ENCODE results near the gene ATP2A2.

ATP2A2 gene

DNA sequence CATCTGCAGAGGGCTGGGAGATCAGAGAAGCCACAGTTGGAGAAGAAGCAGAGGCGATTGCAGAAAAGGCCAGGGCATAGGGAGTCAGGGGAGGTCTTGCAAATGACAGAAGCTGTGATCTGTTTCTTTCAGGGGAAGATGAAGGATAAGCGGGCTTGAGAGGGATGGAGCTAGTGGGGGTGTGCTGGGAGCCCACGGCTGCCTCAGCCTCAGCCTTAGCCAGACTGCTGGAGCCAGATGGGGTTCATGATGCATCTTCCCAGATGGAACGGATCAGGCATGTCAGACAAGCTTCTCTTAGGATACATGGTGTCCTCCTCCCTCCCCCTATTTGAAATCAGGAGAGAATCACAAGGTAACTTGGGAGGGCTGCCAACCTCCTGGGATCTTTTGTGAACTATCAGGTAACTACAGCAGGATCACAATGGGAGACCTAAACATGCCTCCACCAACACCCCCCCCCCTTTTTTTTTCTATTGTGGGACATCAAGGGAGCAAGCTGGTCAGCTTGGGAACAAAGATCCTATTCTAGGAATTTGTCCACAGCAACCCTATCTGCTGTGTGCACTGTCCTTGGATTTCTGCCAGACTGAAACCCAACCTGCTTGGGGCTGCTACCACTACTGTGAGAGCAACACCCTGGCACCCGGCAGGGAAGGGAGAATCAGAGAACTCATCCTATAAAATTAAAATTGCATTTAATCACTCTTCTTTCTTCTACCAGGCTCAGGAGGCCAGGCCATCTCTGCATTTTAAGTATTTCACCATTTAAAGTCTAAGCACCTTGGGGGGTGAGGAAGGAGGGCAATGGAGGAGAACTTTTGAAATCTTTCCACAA lies 10.7 kb upstream of the ATP2A2 start:
- H3K27ac Mint-ChIP-seq: no peak overlapping the region
- CTCF ChIA-PET: interaction anchor here (0.7 to 1.4 kb wide), 2 partner anchors 12 to 26 kb away, joined by 3 read pairs; no protein-coding TSS in a partner anchor
- no peaks in the 10 kb centered on the region for H3K36me3 Mint-ChIP-seq
- H3K4me3 Mint-ChIP-seq: no peak overlapping the region
- H3K27me3 Mint-ChIP-seq: peaks cover 65% of the 10 kb centered on the region
- DNase-seq: no peak
- H3K4me1 Mint-ChIP-seq: no peaks in the 10 kb centered on the region
- H3K9me3 Mint-ChIP-seq: no peaks in the 10 kb centered on the region

DNA sequence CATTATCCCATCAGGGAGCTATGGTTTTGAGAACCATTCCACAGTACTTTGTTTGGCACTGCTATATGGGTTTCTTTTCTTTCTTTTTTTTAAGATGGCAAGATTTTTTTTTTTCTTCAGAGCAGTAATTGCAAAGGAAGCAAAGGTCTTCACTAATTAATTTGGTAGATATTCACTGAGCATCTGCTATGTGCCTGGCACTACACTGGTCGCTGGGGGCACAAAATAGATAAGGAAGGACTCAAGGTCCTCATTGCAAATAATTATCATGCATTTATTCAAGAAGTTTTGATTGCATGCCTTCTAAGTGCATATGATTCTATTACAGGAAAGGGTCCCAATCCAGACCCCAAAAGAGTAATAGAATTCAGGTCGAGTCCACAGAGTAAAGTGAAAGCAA lies 10.0 kb upstream of the ATP2A2 start:
- CTCF ChIA-PET: interaction anchor here (1.4 kb wide), 1 partner anchor 13 kb away, joined by 3 read pairs; no protein-coding TSS in a partner anchor
- no peak for DNase-seq
- Mint-ChIP-seq H3K4me3 (no peak overlapping the region), H3K36me3 (no peaks in the 10 kb centered on the region), H3K4me1 (no peaks in the 10 kb centered on the region), H3K9me3 (no peaks in the 10 kb centered on the region), H3K27ac (no peak overlapping the region), H3K27me3 (peaks cover 65% of the 10 kb centered on the region)

DNA sequence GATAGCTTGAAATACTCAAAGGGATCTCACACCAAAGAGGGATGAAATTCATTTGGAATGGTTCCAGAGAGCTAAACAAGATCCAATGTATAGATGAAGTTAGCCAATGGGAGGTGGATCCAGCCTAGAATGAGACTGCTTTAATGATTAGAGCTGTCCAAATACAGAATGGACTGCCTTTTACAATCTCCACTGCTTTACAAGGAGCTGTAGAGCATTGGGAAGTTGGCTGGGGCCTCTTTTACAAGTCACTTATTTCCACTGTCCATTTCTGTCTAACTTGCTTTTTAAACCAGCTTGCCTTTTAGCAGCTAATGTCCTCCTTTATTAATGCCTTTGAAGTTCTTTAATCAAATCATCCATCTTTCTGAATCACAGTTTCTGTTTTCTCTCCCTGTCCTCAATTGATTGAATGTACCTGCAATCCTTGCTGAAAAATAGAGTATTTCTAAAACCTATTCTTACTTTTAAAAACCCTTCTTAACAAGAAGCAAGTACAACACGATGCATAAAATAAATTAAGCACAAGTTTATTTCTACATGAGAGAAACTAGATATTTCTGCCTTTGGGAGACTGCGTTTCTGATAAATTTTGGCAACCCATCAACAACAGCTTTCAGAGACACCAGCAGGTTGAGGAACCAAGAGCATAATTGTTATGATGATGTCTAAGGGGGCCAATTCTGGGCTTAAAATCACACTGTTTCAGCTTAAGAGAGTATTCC lies 3.4 kb upstream of the ATP2A2 start:
- Mint-ChIP-seq H3K27ac (no peak overlapping the region), H3K27me3 (peaks cover 37% of the 10 kb centered on the region), H3K4me1 (peaks cover 23% of the 10 kb centered on the region), H3K9me3 (no peaks in the 10 kb centered on the region), H3K36me3 (peaks cover 7% of the 10 kb centered on the region), H3K4me3 (no peak overlapping the region)
- CTCF ChIA-PET: interaction anchor here (0.8 kb wide), 1 partner anchor 29 kb away, joined by 3 read pairs; no protein-coding TSS in a partner anchor
- no peak for DNase-seq

DNA sequence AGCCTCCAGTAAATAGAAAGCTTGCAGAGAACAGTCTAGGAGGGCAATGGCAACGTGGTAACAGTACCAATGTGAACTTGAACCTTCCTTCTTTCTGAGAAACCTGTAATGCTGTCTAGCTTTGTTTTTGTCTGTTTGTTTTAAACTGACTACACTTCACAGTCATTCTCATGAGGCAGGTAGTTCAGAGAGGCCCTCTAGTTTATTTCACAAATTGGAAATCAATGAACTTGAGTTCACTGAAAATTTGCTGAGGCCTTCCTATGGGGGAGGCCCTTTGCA lies 2.9 kb upstream of the ATP2A2 start:
- Mint-ChIP-seq H3K4me1 (peaks cover 28% of the 10 kb centered on the region), H3K4me3 (no peak overlapping the region), H3K27me3 (peaks cover 34% of the 10 kb centered on the region), H3K36me3 (peaks cover 12% of the 10 kb centered on the region), H3K9me3 (no peaks in the 10 kb centered on the region), H3K27ac (no peak overlapping the region)
- DNase-seq: no peak
- CTCF ChIA-PET: interaction anchor here (0.8 kb wide), 1 partner anchor 29 kb away, joined by 3 read pairs; no protein-coding TSS in a partner anchor

DNA sequence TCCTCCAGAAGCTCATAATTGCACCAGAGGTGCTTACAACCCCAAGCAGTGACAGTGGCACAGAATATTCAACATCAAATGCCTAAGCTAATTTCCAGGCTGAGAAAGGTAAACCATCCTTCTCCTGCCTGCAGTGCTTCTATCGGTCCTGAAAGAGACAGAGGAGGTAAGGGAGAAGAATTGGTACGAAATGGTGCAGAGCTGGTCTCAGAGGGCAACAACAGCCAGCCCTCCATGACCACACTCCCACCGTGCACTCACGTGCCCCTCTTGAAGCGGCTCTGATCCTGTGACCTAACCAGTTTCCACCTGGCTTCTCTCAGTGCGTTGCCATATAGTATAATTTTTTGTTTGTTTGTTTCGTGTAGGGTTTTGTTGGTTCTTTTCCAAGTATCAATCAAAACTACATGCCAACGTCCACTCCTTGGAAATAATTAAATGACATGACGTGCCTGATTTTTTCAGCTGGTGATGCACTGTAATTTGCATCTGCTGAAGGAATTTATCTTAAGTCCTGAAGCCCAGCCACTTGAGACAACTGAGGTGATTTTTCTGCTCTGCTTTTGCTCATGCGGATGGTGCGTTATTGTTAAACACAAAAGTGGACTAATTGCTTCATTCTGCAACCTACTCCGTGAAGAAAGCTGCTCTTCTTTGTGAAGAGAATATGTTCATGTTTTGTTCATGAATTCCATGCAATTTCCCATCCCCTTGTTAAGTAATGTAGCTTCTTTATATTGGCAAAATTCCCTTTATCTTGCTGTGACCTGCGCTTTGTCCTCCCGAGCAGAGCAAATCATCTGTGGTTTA lies 1.3 kb upstream of the ATP2A2 start:
- Mint-ChIP-seq H3K27me3 (peaks cover 25% of the 10 kb centered on the region), H3K9me3 (no peaks in the 10 kb centered on the region), H3K27ac (peak overlapping the region; percentile 80), H3K4me3 (peak overlapping the region; percentile 80), H3K36me3 (peaks cover 26% of the 10 kb centered on the region), H3K4me1 (peaks cover 43% of the 10 kb centered on the region)
- CTCF ChIA-PET: interaction anchor here (0.7 to 2.6 kb wide), 5 partner anchors 34 to 434 kb away, joined by 3 to 10 read pairs (median 4); partner anchors contain the start of gene ARPC3
- no peak for DNase-seq

DNA sequence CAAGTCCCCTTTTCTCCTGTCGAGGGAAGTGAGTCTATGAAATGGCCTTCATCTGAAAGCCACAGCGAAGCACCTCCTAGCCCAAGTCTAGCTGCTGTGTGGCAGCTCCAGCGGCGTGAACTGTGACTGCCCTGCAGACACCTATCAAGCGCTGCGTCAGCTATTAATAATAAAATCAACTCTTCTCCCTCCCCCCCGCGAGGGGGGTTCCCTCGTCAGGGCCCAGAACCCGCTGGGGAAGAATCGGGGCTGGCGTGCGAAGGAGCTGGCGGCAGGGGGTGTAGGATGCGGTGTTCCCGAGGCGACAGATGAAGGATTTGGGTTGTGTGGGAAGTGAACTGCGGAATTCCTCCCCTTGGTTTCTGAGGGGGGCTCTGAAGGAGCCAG lies 662 bp upstream of the ATP2A2 start:
- no peaks in the 10 kb centered on the region for H3K9me3 Mint-ChIP-seq
- H3K27me3 Mint-ChIP-seq: peaks cover 25% of the 10 kb centered on the region
- peak; percentile 58 for DNase-seq
- peak overlapping the region; percentile 80 for H3K4me3 Mint-ChIP-seq
- H3K4me1 Mint-ChIP-seq: peaks cover 49% of the 10 kb centered on the region
- CTCF ChIA-PET: interaction anchor here (0.7 to 2.6 kb wide), 5 partner anchors 35 to 435 kb away, joined by 3 to 10 read pairs (median 4); partner anchors contain the start of gene ARPC3
- peak overlapping the region; percentile 80 for H3K27ac Mint-ChIP-seq
- H3K36me3 Mint-ChIP-seq: peaks cover 29% of the 10 kb centered on the region

DNA sequence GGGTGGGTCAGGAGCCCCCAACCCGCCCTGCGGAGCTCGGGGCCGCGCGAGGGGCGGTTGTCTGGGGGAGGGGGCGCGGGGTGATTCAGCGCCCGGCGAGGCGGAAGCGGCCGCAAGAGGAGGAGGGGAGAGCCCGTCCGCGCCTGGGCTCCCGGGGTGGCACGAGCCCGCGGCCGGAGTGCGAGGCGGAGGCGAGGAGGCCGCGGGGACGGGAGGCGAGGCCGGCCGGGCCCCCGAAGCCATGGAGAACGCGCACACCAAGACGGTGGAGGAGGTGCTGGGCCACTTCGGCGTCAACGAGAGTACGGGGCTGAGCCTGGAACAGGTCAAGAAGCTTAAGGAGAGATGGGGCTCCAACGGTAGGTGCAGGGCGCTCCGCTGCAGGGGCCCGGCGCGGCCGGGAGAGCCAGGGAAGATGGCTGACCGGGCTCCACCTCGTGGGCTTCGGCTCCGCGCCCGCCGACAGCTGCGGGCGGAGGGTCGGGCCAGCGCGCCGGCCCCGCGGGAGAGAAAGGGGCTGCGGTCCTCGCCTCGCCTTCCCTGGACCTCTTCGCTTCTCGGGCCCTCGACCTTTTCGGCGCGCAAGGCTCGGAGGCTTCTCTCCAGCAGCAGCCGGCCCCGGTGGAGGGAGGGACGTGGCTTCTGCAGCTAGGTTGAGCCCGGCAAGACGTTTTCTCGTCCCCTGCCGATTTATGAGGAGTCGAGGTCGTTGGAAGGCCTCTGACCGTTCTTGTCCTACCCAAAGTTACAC lies 677 bp downstream of the ATP2A2 start:
- Mint-ChIP-seq H3K27me3 (peaks cover 23% of the 10 kb centered on the region), H3K36me3 (peaks cover 40% of the 10 kb centered on the region), H3K4me3 (peak overlapping the region; percentile 89), H3K27ac (peak overlapping the region; percentile 89), H3K9me3 (no peaks in the 10 kb centered on the region), H3K4me1 (peaks cover 63% of the 10 kb centered on the region)
- CTCF ChIA-PET: interaction anchor here (1.7 kb wide), 2 partner anchors 150 to 168 kb away, joined by 3 to 8 read pairs; partner anchors contain the start of gene ARPC3
- peak; percentile 59 for DNase-seq

DNA sequence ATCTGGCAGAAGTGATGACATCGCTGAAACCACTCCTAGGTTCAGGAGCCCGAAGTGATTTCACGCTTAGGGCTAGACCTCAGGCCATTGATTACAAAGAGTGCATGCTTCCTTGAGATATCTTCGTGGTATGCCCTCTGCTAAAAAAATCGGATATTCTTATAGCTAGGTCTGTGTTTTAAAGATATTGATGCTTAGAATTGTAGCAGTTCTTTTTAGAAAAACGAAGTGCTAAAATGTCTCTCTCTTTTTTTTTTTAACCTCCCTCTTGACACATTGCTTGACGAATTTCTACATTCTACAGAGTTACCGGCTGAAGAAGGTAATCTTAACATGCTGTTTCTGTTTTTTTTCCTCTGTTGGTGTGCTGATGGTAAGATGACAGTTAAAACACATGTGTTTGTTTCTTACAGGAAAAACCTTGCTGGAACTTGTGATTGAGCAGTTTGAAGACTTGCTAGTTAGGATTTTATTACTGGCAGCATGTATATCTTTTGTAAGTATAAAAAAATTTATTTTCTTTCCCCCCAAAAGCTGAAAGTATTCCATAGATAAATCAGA lies 1.3 kb downstream of the ATP2A2 start:
- CTCF ChIA-PET: interaction anchor here (1.7 kb wide), 1 partner anchor 149 kb away, joined by 8 read pairs; no protein-coding TSS in a partner anchor
- Mint-ChIP-seq H3K27me3 (peaks cover 16% of the 10 kb centered on the region), H3K4me3 (peak overlapping the region; percentile 89), H3K4me1 (peaks cover 65% of the 10 kb centered on the region), H3K27ac (peak overlapping the region; percentile 89), H3K9me3 (no peaks in the 10 kb centered on the region), H3K36me3 (peaks cover 43% of the 10 kb centered on the region)
- DNase-seq: no peak

DNA sequence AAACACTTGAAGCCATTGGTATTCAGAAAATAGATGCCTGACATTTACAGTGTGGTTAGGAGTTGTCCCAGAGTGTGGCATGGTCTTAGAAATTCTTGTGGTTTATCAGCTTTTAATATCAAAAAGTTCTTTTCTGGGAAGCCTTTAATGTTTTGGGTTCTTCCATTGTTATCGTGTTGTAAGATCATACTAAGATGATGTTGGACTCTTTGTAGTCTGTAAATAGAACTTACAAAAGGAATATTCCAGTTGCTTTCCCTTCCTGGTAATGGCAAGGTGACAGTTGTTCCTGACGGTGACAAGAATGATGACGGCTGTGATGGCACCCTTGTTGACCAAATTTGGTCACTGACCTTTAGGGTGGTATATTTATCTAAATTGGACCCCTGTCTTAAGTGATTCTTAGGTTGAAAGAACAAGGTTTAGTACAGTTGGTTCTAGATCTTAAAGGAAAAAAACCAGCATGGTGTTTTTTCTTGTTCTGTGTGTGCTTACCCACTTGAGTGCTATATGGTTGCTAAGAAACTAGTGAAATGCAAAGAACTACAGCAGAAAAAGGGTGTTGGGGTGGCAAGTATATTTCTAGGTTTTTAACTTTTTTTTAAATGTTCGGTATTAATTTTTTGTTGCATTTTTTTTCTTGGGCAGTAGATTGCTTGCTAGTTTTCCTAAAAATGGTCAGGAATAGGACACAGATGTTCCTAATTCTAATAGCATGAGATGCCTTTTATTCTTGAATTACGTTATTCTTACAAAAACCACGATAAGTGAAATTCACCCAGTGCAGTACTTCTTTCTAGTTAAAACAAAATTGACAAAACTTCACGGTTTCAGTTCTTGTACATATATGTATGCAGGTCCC lies 2.1 kb downstream of the ATP2A2 start:
- CTCF ChIA-PET: interaction anchor here (1.7 kb wide), 1 partner anchor 148 kb away, joined by 8 read pairs; no protein-coding TSS in a partner anchor
- H3K9me3 Mint-ChIP-seq: no peaks in the 10 kb centered on the region

DNA sequence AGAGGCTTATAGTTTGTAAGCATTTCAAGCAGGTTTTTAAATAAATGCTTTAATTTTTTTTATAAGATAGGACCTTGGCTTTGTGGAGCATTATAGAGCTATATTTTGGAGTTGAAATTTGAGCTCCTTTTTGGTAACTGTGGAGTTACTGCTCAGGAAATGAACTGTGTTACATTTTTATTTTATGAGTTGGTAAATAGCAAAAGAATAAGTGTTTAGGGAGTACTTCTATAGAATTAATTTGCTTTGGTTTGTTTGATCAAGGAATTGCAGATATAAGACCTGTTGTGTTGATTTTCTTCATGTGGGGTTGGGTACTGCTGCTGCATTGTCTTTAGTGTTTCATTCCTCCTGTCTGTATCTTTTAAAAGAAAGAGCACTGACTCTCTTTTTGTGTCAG lies 3.5 kb downstream of the ATP2A2 start:
- H3K4me3 Mint-ChIP-seq: peak overlapping the region; percentile 89
- no peaks in the 10 kb centered on the region for H3K9me3 Mint-ChIP-seq
- peaks cover 5% of the 10 kb centered on the region for H3K27me3 Mint-ChIP-seq
- CTCF ChIA-PET: interaction anchor here (0.8 to 1.0 kb wide), 2 partner anchors 10 to 69 kb away, joined by 3 to 4 read pairs; no protein-coding TSS in a partner anchor
- DNase-seq: no peak
- no peak overlapping the region for H3K27ac Mint-ChIP-seq
- peaks cover 66% of the 10 kb centered on the region for H3K4me1 Mint-ChIP-seq
- peaks cover 58% of the 10 kb centered on the region for H3K36me3 Mint-ChIP-seq

More for the DNA sequence above, 2.1 kb downstream of the ATP2A2 start:
- Mint-ChIP-seq H3K4me1 (peaks cover 62% of the 10 kb centered on the region), H3K36me3 (peaks cover 48% of the 10 kb centered on the region), H3K4me3 (peak overlapping the region; percentile 89), H3K27ac (peak overlapping the region; percentile 89), H3K27me3 (peaks cover 16% of the 10 kb centered on the region)
- no peak for DNase-seq

DNA sequence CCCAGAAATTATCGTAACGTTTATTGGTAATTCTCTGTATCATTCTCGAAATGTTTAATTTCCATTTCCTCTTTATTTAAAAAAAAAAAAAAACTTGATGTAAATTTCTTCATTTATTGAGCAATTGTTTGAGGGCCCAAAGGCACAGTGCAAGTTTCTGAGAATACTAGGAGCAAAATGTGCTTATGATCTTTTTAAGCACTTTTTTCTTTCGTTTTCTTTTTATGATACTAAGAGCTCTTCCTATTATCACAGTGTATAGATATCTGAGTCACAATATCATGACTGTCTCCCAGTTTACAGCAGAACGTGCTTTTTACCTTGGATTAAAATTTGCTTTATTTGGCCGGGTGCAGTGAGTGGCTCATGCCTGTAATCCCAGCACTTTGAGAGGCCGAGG lies 5.6 kb downstream of the ATP2A2 start:
- Mint-ChIP-seq H3K36me3 (peaks cover 71% of the 10 kb centered on the region), H3K9me3 (no peaks in the 10 kb centered on the region), H3K4me3 (no peak overlapping the region), H3K27me3 (no peaks in the 10 kb centered on the region), H3K4me1 (peaks cover 65% of the 10 kb centered on the region), H3K27ac (peak overlapping the region; percentile 42)
- CTCF ChIA-PET: no interaction called here
- DNase-seq: no peak

DNA sequence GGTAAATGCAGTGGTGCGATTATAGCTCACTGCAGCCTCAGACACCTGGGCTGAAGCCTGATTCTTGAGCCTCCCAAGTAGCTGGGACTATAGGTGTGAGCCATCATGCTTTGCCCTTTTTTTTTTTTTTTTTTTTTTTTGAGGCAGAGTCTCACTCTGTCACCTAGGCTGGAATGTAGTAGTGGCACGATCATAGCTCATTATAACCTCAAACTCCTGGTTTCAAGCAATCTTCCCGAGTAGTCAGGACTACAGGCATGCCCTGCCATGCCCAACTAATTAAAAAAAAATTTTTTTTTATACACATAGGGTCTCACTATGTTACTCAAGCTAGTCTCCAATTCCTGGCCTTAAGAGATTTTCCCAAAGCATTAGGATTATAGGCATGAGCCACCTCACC lies 6.9 kb downstream of the ATP2A2 start:
- CTCF ChIA-PET: interaction anchor here (0.6 kb wide), 2 partner anchors 17 to 34 kb away, joined by 3 to 4 read pairs; no protein-coding TSS in a partner anchor
- DNase-seq: no peak
- Mint-ChIP-seq H3K27ac (no peak overlapping the region), H3K4me3 (no peak overlapping the region), H3K4me1 (peaks cover 64% of the 10 kb centered on the region), H3K27me3 (no peaks in the 10 kb centered on the region), H3K9me3 (no peaks in the 10 kb centered on the region), H3K36me3 (peaks cover 72% of the 10 kb centered on the region)

Measured in activated naive CD4-positive, alpha-beta T cell treated with anti-CD3 and anti-CD28 coated beads, Interleukin-2, amount 10 ng/mL, durations not matched to agents 7 days and 5 days (primary cell).